Measurements from ENCODE around the gene FAM149A. TPM values are rescaled to one million over a fixed set of nuclear protein-coding genes. Genes with fewer than 3 reads are reported as not detected.
A peak's percentile ranks its signal among the peaks of the same experiment; 100 is the strongest.

Gene FAM149A
- total RNA-seq, result 10 to 100 TPM; 11.3 to 14.9 TPM
- polyA plus RNA-seq (ENCODE audit: insufficient read depth, low read depth, low replicate concordance), result 13.8 TPM
- long read RNA-seq, donor 1, partial matches to known transcripts, result 0 of 2 reads
- long read RNA-seq, donor 1, other reads (novel, unspliced or antisense), result 0 of 2 reads
- long read RNA-seq, donor 2, partial matches to known transcripts, result 0 of 1 reads
- long read RNA-seq, donor 2, other reads (novel, unspliced or antisense), result 0 of 1 reads

- H3K4me1 ChIP-seq, result no peaks in the 10 kb centered on the region
- intact Hi-C loops (cut with DNase I; ENCODE audit: low total_unique reads), result no loop called here
- peak within 1 kb of the TSS; percentile 59 to 66 for H3K4me3 ChIP-seq
- no peaks in the 10 kb centered on the region for H3K27me3 ChIP-seq
- WGBS, 2 donors, result 22 to 35% methylated on average over 15 to 29 of the region's 57 CpGs
- DNase-seq, result peak; percentile 77
- H3K36me3 ChIP-seq (ENCODE audit: low read depth, missing control alignments), result no peaks in the 10 kb centered on the region
- H3K9me3 ChIP-seq, result no peaks in the 10 kb centered on the region
- peak within 1 kb of the TSS; percentile 22 to 64 for H3K27ac ChIP-seq
- TF ChIP-seq POLR2A (IDR thresholded peaks at IDR 0.05) (no peak), CTCF (IDR thresholded peaks at IDR 0.05) (no peak)
Measured at GRCh38 chr4:186104114-186104889, at the start of gene FAM149A. FAM149A (plus strand) TSS chr4:186104704.

- H3K4me1 ChIP-seq, result no peaks in the 10 kb centered on the region
- 84 to 92% methylated on average over 6 of the region's 6 CpGs for WGBS, 2 donors
- no peak for TF ChIP-seq CTCF (IDR thresholded peaks at IDR 0.05)
Measured at GRCh38 chr4:186058253-186058979, 46.1 kb upstream of the FAM149A start.

GRCh38 chr4:186058980-186059316 lies 45.6 kb upstream of the FAM149A start:
- Histone ChIP-seq H3K27ac (no peak overlapping the region), H3K36me3 (ENCODE audit: low read depth, missing control alignments) (no peaks in the 10 kb centered on the region), H3K27me3 (no peaks in the 10 kb centered on the region), H3K4me1 (no peaks in the 10 kb centered on the region), H3K4me3 (no peak overlapping the region), H3K9me3 (no peaks in the 10 kb centered on the region)
- DNase-seq, result no peak
- TF ChIP-seq POLR2A (IDR thresholded peaks at IDR 0.05), result no peak
- no peak for TF ChIP-seq CTCF (IDR thresholded peaks at IDR 0.05)
- intact Hi-C loops (cut with DNase I; ENCODE audit: low total_unique reads), result no loop called here
- 88 to 95% methylated on average over 3 of the region's 3 CpGs for WGBS, 2 donors

More at GRCh38 chr4:186058253-186058979, 46.1 kb upstream of the FAM149A start:
- Histone ChIP-seq H3K27me3 (no peaks in the 10 kb centered on the region), H3K36me3 (ENCODE audit: low read depth, missing control alignments) (no peaks in the 10 kb centered on the region), H3K27ac (no peak overlapping the region), H3K9me3 (no peaks in the 10 kb centered on the region), H3K4me3 (no peak overlapping the region)
- no peak for DNase-seq
- intact Hi-C loops (cut with DNase I; ENCODE audit: low total_unique reads), result no loop called here

GRCh38 chr4:186061921-186062320 lies 42.6 kb upstream of the FAM149A start:
- intact Hi-C loops (cut with DNase I; ENCODE audit: low total_unique reads), result no loop called here
- no peaks in the 10 kb centered on the region for H3K9me3 ChIP-seq
- no peaks in the 10 kb centered on the region for H3K36me3 ChIP-seq (ENCODE audit: low read depth, missing control alignments)
- H3K4me1 ChIP-seq, result no peaks in the 10 kb centered on the region
- WGBS, 2 donors, result 89 to 92% methylated on average over 4 of the region's 4 CpGs
- no peak overlapping the region for H3K4me3 ChIP-seq
- TF ChIP-seq POLR2A (IDR thresholded peaks at IDR 0.05) (no peak), CTCF (IDR thresholded peaks at IDR 0.05) (no peak)
- no peak overlapping the region for H3K27ac ChIP-seq
- DNase-seq, result no peak
- no peaks in the 10 kb centered on the region for H3K27me3 ChIP-seq

All from testis (tissue), 5 donors.